KMS-11 (cell line): Measurements from ENCODE around the gene SCPEP1.
"Not testable (repeated sequence)": the region's sequence is repeated elsewhere in the genome, so short reads cannot be mapped to it uniquely, and the experiment has no call there.

Experiments used
- H2AFZ ChIP-seq: fragments of 200-600 bp; sonication (generic); 2 replicates; pipeline ENCODE4 v1.6.1; 2016; ENCODE audit warnings: antibody characterized with exemption, mixed run types, low read depth
- H3K27ac ChIP-seq: fragments of 200-600 bp; sonication (generic); 2 replicates; pipeline ENCODE4 v1.6.1; 2016; ENCODE audit warnings: mild to moderate bottlenecking, mixed run types
- H3K27me3 ChIP-seq: fragments of 200-600 bp; sonication (generic); 2 replicates; pipeline ENCODE4 v1.6.1; 2017; ENCODE audit warnings: mild to moderate bottlenecking, low read depth, mixed run types, moderate library complexity; ENCODE audit not compliant: insufficient read depth
- H3K36me3 ChIP-seq: fragments of 200-600 bp; sonication (generic); 2 replicates; pipeline ENCODE4 v1.6.1; 2017; ENCODE audit warnings: mild to moderate bottlenecking, mixed run types; ENCODE audit not compliant: insufficient read depth
- H3K4me1 ChIP-seq: fragments of 200-600 bp; sonication (generic); 2 replicates; pipeline ENCODE4 v1.6.1; 2016; ENCODE audit warnings: mild to moderate bottlenecking, low read depth, mixed run types; ENCODE audit not compliant: poor library complexity, severe bottlenecking
- H3K4me2 ChIP-seq: fragments of 200-600 bp; sonication (generic); 2 replicates; pipeline ENCODE4 v1.7.0; 2016; ENCODE audit warnings: mild to moderate bottlenecking, mixed run types
- H3K4me3 ChIP-seq: fragments of 200-600 bp; sonication (generic); IDR thresholded peaks from 2 replicates; pipeline ENCODE4 v1.6.1; 2017; ENCODE audit warnings: low read depth, low read length, mixed read lengths; ENCODE audit not compliant: insufficient read depth
- H3K79me2 ChIP-seq: fragments of 200-600 bp; sonication (generic); 2 replicates; pipeline ENCODE4 v1.6.1; 2016; ENCODE audit warnings: low read depth, mixed run types; ENCODE audit not compliant: insufficient read depth
- H3K9ac ChIP-seq: fragments of 200-600 bp; sonication (generic); 2 replicates; pipeline ENCODE4 v1.6.1; 2016; ENCODE audit warnings: mild to moderate bottlenecking, mixed run types
- H4K20me1 ChIP-seq: fragments of 200-600 bp; sonication (generic); 2 replicates; pipeline ENCODE4 v1.6.1; 2016; ENCODE audit warnings: mild to moderate bottlenecking, mixed run types; ENCODE audit not compliant: insufficient read depth
- TF ChIP-seq, protein P1 (sequence below): fragments of 200-600 bp; sonication (generic); conservative IDR thresholded peaks from 2 replicates; pipeline ENCODE4 v1.6.1; 2017; ENCODE audit warnings: low read depth, mild to moderate bottlenecking, antibody characterized with exemption, low read length, moderate library complexity, mixed read lengths

Gene SCPEP1

DNA sequence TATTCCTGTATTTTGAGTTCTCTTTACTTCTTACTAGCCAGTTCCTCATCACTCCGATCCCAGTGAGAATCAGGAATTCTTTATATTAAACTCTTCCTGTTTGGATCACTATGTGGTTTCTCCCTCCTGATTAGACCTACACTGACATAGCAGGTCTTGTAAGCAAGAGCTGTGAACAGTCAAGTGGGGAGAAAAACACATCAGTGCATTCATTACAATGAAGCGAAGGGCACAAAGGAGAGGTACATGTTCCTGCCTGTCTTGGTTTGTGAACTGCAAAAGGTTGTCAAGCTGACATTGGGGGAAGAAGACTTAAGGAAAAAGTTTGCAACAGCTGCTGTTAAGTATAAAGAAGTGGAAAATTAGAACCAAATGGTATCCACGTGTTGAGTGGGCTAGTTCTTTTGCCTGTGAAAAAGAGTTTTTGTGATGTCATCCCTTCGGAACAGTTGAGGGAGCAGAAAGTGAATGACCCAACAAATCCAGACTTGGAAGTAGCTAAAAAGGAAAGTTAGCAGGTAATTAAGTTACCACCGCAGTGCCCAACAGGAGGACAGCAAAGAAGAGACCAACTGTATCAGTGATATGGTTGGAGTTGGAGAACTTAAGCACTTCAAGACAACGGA, 41.1 kb upstream of the SCPEP1 start:
- Histone ChIP-seq H3K9ac (no peak overlapping the region), H3K36me3 (0 out of 2 replicates have a peak, but pooled peaks cover 4% of the 10 kb centered on the region), H3K4me2 (no peak overlapping the region), H3K79me2 (no peaks in the 10 kb centered on the region), H2AFZ (no peak overlapping the region), H3K27me3 (no peaks in the 10 kb centered on the region), H3K4me1 (no peaks in the 10 kb centered on the region), H4K20me1 (no peaks in the 10 kb centered on the region), H3K27ac (no peak overlapping the region), H3K4me3 (no peak overlapping the region)
- TF ChIP-seq, protein P1, sequence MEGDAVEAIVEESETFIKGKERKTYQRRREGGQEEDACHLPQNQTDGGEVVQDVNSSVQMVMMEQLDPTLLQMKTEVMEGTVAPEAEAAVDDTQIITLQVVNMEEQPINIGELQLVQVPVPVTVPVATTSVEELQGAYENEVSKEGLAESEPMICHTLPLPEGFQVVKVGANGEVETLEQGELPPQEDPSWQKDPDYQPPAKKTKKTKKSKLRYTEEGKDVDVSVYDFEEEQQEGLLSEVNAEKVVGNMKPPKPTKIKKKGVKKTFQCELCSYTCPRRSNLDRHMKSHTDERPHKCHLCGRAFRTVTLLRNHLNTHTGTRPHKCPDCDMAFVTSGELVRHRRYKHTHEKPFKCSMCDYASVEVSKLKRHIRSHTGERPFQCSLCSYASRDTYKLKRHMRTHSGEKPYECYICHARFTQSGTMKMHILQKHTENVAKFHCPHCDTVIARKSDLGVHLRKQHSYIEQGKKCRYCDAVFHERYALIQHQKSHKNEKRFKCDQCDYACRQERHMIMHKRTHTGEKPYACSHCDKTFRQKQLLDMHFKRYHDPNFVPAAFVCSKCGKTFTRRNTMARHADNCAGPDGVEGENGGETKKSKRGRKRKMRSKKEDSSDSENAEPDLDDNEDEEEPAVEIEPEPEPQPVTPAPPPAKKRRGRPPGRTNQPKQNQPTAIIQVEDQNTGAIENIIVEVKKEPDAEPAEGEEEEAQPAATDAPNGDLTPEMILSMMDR: no peak

DNA sequence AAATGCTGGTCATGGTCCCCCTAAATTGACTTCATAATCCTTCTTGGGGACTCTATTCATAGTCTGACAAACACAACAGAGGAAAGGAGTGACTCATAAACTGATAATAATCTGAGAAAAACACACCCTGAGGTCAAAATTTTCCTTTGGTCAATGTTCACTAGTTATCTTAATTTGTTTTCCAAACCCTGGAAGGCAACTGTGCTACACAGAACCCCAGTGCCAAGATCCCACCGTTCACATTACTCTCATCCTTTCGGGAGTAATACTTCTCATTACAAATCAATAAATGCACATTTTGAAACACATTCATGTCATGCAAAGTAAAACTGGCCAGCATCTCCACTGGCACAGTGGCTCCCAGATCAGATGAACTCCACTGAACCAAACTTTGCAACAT, 40.2 kb upstream of the SCPEP1 start:
- Histone ChIP-seq H3K79me2 (no peaks in the 10 kb centered on the region), H2AFZ (no peak overlapping the region), H3K27me3 (no peaks in the 10 kb centered on the region), H4K20me1 (no peaks in the 10 kb centered on the region), H3K4me1 (no peaks in the 10 kb centered on the region), H3K4me3 (no peak overlapping the region), H3K27ac (no peak overlapping the region), H3K9ac (no peak overlapping the region), H3K4me2 (no peak overlapping the region), H3K36me3 (0 out of 2 replicates have a peak, but pooled peaks cover 4% of the 10 kb centered on the region)
- TF ChIP-seq, protein P1: no peak

- not testable (repeated sequence) for H3K27ac ChIP-seq, H3K27me3 ChIP-seq, H3K4me2 ChIP-seq, H4K20me1 ChIP-seq, H3K9ac ChIP-seq, H2AFZ ChIP-seq, H3K36me3 ChIP-seq, H3K79me2 ChIP-seq, H3K4me1 ChIP-seq, H3K4me3 ChIP-seq
Measured at GRCh38 chr17:56938206-56938605, 39.7 kb upstream of the SCPEP1 start.

GRCh38 chr17:56939869-56940484, 38.0 kb upstream of the SCPEP1 start:
- H3K4me1 ChIP-seq: no peaks in the 10 kb centered on the region
- TF ChIP-seq, protein P1: peak; percentile 86
- no peak overlapping the region for H3K4me3 ChIP-seq
- no peaks in the 10 kb centered on the region for H3K27me3 ChIP-seq
- H3K79me2 ChIP-seq: no peaks in the 10 kb centered on the region
- H3K4me2 ChIP-seq: no peak overlapping the region
- no peaks in the 10 kb centered on the region for H4K20me1 ChIP-seq
- no peak overlapping the region for H3K9ac ChIP-seq
- no peak overlapping the region for H3K27ac ChIP-seq
- peaks cover 4% of the 10 kb centered on the region; the same call in 1 of the 2 replicates for H3K36me3 ChIP-seq
- no peak overlapping the region for H2AFZ ChIP-seq

- no peak overlapping the region for H3K4me3 ChIP-seq
- H4K20me1 ChIP-seq: no peaks in the 10 kb centered on the region
- no peak overlapping the region for H2AFZ ChIP-seq
- H3K4me1 ChIP-seq: no peaks in the 10 kb centered on the region
- H3K4me2 ChIP-seq: no peak overlapping the region
- H3K9ac ChIP-seq: no peak overlapping the region
- H3K27me3 ChIP-seq: no peaks in the 10 kb centered on the region
- H3K36me3 ChIP-seq: no peaks in the 10 kb centered on the region; the same call in 1 of the 2 replicates
- no peak overlapping the region for H3K27ac ChIP-seq
- no peaks in the 10 kb centered on the region for H3K79me2 ChIP-seq
- TF ChIP-seq, protein P1: no peak
Measured at GRCh38 chr17:56943505-56944125, 34.3 kb upstream of the SCPEP1 start.
